Heart right ventricle (tissue), 16 donors: ENCODE measurements around the gene MAX. TPM values are rescaled to one million over a fixed set of nuclear protein-coding genes. Genes with fewer than 3 reads are reported as not detected.
A peak's percentile ranks its signal among the peaks of the same experiment; 100 is the strongest.

Experiments used
- ATAC-seq, 8 donors: fragments of 200-7000 bp; cut with Tn5 transposase; one replicate each; pipeline ENCODE4 v1.9.1; 2020; ENCODE audit warnings: mild to moderate bottlenecking in 8 of 8, moderate library complexity in 8 of 8, moderate number of reproducible peaks in 1 of 8
- DNase-seq, 2 donors: peaks; one replicate each; pipeline ENCODE4 v3.0.0-alpha.2; 2020
- H3K27ac ChIP-seq, 10 donors: fragments of 200-600 bp; sonication (generic) in 2 of 10; one replicate each; pipeline versions ENCODE4 v1.5.0 to v1.8.0; 2020 to 2022; ENCODE audit warnings: mild to moderate bottlenecking in 3 of 10
- H3K27me3 ChIP-seq, 7 donors: fragments of 200-600 bp; one replicate each; pipeline ENCODE4 v1.8.0; 2021 to 2022; ENCODE audit warnings: mild to moderate bottlenecking in 2 of 7
- H3K36me3 ChIP-seq, 9 donors: fragments of 200-600 bp; sonication (generic) in 1 of 9; one replicate each; pipeline versions ENCODE4 v1.5.0 to v1.8.0; 2020 to 2022; ENCODE audit warnings: mild to moderate bottlenecking in 2 of 9
- H3K4me1 ChIP-seq, 9 donors: fragments of 200-600 bp; sonication (generic) in 1 of 9; one replicate each; pipeline versions ENCODE4 v1.5.0 to v1.8.0; 2020 to 2022; ENCODE audit warnings: mild to moderate bottlenecking in 4 of 9
- H3K4me3 ChIP-seq, 10 donors: fragments of 200-600 bp; sonication (generic) in 2 of 10; one replicate each; pipeline versions ENCODE4 v1.5.0 to v1.8.0; 2020 to 2022; ENCODE audit warnings: mild to moderate bottlenecking in 7 of 10, moderate library complexity in 2 of 10
- H3K9me3 ChIP-seq, 11 donors: fragments of 200-600 bp in 10 of 11; sonication (generic) in 2 of 11; one replicate each; pipeline versions ENCODE4 v1.5.0 to v1.8.0; 2013 to 2022; ENCODE audit warnings: mild to moderate bottlenecking in 2 of 11, control low read depth in 1 of 11, moderate library complexity in 1 of 11
- CTCF ChIP-seq, 9 donors: fragments of 200-600 bp; sonication (generic) in 2 of 9; IDR thresholded peaks; one replicate each; pipeline versions ENCODE4 v1.5.0 to v1.8.0; 2021 to 2022; ENCODE audit warnings: antibody characterized with exemption in 9 of 9, mild to moderate bottlenecking in 5 of 9, moderate library complexity in 1 of 9
- WGBS, 2 donors: extraction: QIAGEN DNeasy Blood & Tissue Kit; methylation state at CpG; one replicate each; pipeline ENCODE4 v1.1.7; 2013; ENCODE audit warnings: inconsistent platforms in 1 of 2; 5-methylcytosine and 5-hydroxymethylcytosine counted together
- intact Hi-C, 10 donors: fragments of 100-400 bp; cut with DNase I; formaldehyde crosslinking; loops; one replicate each; pipeline versions ENCODE4 v1.11.1 to v1.14.2; 2022
- polyA plus RNA-seq, 2 donors: library from polyadenylated mRNA; stranded (reverse); fragments of 200-250 nt; gene quantifications; one replicate each; pipeline ENCODE4 v1.2.3, GENCODE V29; 2013
- total RNA-seq, 10 donors: library from RNA; stranded (reverse); fragmentation: NEBNext Ultra II Directional in 3 of 10; extraction: Animal tissue kit (Norgen Biotek cat#: 25700) in 3 of 10; gene quantifications; one replicate each; pipeline versions ENCODE4 v1.2.1 to v1.2.4, GENCODE V29; 2021 to 2023
- donor health status: Arrhythmogenic right ventricular cardiomyopathy.
- donor health status: ischemic (EF 13 %, LVEDD 7.1; RV severe dilation, severe dysfunction).
- donor health status: healthy with polysubstance abuse.
- donor health status: DM: no; HTN: yes; CAD: no.
- donor health status: DM: no; HTN: no; CAD: no.
- donor health status: ischemic (EF 25% LVEDD 6.9; RV normal size, moderate dysfunction).
- donor health status: ischemic (EF 25% LVEDD 5.7; RV mildly dilated, moderate dysfunction).
- donor health status: healthy.
- donor health status: DM: yes; HTN: yes; CAD: no.
- donor health status: Ischemic cardiomyopathy.
- donor health status: ischemic (EF 35%, LVEDD 5.7; RV mildly dilated, moderate dysfunction).
- donor health status: nonischemic (EF 11% LVEDD 7.7; RV severe dilation, severe dysfunction).
- donor health status: DM: yes; HTN: yes; CAD: no.
- donor health status: PGD.
- donor health status: ischemic (EF 29% LVEDD 5.4; RV normal size, mild dysfunction).
- donor health status: nonischemic (EF 23%, LVEDD 6.1; RV moderate dilation, normal function).

The MAX gene
- total and polyA plus RNA-seq, 12 donors: 35.7 to 95.7 (median 69.8) TPM

DNA sequence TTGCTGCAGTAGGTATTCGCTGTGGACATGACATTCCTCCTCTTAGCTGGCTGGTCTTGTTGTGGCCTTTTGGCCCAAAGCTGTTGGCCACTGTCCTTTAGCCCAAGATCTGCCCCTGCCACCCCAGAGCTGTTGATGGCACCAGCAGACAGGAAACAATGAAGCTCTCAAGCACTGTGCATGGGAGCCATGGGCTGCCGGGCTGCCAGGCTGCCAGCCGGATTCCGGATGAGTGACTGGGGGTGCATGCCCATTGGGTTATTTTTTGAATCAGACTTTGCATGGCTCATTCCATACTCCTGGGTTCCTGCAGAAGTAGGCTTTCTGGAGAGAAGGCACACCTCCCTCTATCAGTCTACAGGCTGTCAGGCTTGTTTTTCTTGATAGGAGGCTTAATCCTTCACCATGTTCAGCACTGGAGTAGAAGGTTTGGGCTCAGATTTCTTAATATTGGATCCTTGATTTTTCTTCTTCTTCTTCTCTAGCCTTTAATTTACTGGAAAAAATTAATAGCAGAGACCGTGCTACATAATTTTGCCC lies 32.4 kb downstream of the MAX start:
- Histone ChIP-seq H3K4me1 (peaks cover 12 to 57% (median 49%) of the 10 kb centered on the region in 9 donors), H3K9me3 (no peaks in the 10 kb centered on the region), H3K36me3 (peaks cover 0 to 71% (median 0%) of the 10 kb centered on the region in 9 donors), H3K27me3 (no peaks in the 10 kb centered on the region), H3K4me3 (no peak overlapping the region), H3K27ac (peak overlapping the region in 5 of 10 donors; percentile 75 to 84 (median 78))
- DNase-seq: no peak
- no peak for TF ChIP-seq CTCF (IDR thresholded peaks at IDR 0.05)
- ATAC-seq: no peak
- intact Hi-C loops: no loop called here
- WGBS, 2 donors: 62 to 75% methylated on average over 5 of the region's 5 CpGs

GRCh38 chr14:65065719-65066118 lies 36.6 kb downstream of the MAX start:
- intact Hi-C loops: no loop called here

GRCh38 chr14:65062096-65063075 lies 39.9 kb downstream of the MAX start:
- peaks cover 0 to 94% (median 16%) of the 10 kb centered on the region in 9 donors for H3K36me3 ChIP-seq
- no peaks in the 10 kb centered on the region for H3K27me3 ChIP-seq
- no peaks in the 10 kb centered on the region for H3K9me3 ChIP-seq
- no peak for DNase-seq
- TF ChIP-seq CTCF (IDR thresholded peaks at IDR 0.05): no peak
- no peak overlapping the region for H3K4me3 ChIP-seq
- intact Hi-C loops: no loop called here
- ATAC-seq: peak; percentile 29 to 75 (median 46)
- peak overlapping the region in 3 of 10 donors; percentile 23 to 46 (median 42) for H3K27ac ChIP-seq
- 82 to 84% methylated on average over 15 to 16 of the region's 16 CpGs for WGBS, 2 donors
- peaks cover 0 to 4% (median 0%) of the 10 kb centered on the region in 9 donors for H3K4me1 ChIP-seq

More at GRCh38 chr14:65065719-65066118, 36.6 kb downstream of the MAX start:
- no peak for TF ChIP-seq CTCF (IDR thresholded peaks at IDR 0.05)
- Histone ChIP-seq H3K4me1 (peaks cover 0 to 15% (median 10%) of the 10 kb centered on the region in 9 donors), H3K36me3 (peaks cover 0 to 85% (median 16%) of the 10 kb centered on the region in 9 donors), H3K4me3 (no peak overlapping the region), H3K9me3 (no peaks in the 10 kb centered on the region), H3K27ac (no peak overlapping the region), H3K27me3 (no peaks in the 10 kb centered on the region)
- DNase-seq: no peak
- no peak for ATAC-seq
- 97 to 100% methylated on average over 7 of the region's 7 CpGs for WGBS, 2 donors

GRCh38 chr14:65057695-65058094 lies 44.6 kb downstream of the MAX start:
- H3K4me3 ChIP-seq: no peak overlapping the region
- intact Hi-C loops: no loop called here
- peaks cover 0 to 88% (median 29%) of the 10 kb centered on the region in 9 donors for H3K36me3 ChIP-seq
- no peak for TF ChIP-seq CTCF (IDR thresholded peaks at IDR 0.05)
- no peaks in the 10 kb centered on the region for H3K27me3 ChIP-seq
- ATAC-seq (no peak), DNase-seq (no peak)
- no peak overlapping the region for H3K27ac ChIP-seq
- H3K9me3 ChIP-seq: no peaks in the 10 kb centered on the region
- H3K4me1 ChIP-seq: peaks cover 0 to 11% (median 0%) of the 10 kb centered on the region in 9 donors
